HG03064 (cell line): ENCODE data around the gene NAGA.
"Not testable (repeated sequence)": the region's sequence is repeated elsewhere in the genome, so short reads cannot be mapped to it uniquely, and the experiment has no call there.

Experiments
- ATAC-seq: cut with Tn5 transposase; IDR thresholded peaks from one replicate; pipeline ENCODE4 v1.9.1; 2021; ENCODE audit warnings: low read depth; ENCODE audit not compliant: unreplicated experiment

NAGA gene

GRCh38 chr22:42076764-42077485 is 6.3 kb upstream of the NAGA start:
- no peak for ATAC-seq

GRCh38 chr22:42074846-42075676 is 4.4 kb upstream of the NAGA start:
- no peak for ATAC-seq

- ATAC-seq: no peak
Measured at GRCh38 chr22:42074132-42074811, 3.7 kb upstream of the NAGA start, which contains the start of gene PHETA2. Gene PHETA2, plus strand, starts transcription at chr22:42074248. Its CDS starts 3,046 bp downstream, at chr22:42077294.

- no peak for ATAC-seq
Measured at GRCh38 chr22:42073621-42074041, 3.0 kb upstream of the NAGA start.

DNA sequence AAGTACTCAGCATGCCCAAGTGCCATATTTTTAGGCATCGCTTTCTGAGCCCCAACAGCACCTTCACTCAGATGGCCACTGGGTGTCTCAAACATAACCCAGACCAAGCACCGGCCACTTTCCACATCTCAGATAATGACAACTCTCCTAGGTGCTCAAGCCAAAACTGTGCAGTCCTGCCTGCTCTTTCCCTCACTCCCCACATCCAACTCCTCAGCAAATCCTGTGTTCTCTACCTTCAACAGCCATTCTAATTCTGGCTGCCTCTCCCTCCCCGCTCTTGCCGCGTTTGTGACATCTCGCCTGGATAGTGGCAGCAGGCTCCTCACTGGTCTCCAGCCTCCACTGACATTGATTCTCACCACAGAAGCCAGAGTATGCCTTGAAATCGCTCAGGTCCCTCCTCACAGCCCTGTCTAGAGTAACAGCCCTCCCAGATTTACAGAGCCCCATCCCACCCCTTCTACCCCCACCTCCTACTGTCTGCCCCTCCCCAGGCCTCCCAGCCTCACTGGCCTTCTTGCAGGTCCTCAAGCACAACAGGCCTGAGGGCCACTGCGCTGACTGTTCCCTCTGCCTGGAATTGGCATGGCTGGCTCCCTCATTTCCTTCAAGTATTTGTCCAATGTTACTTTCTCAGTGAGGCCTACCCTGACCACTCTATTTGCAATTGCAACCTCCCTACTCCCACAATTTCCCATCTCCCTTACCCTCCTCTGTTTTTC is 2.2 kb upstream of the NAGA start:
- no peak for ATAC-seq

DNA sequence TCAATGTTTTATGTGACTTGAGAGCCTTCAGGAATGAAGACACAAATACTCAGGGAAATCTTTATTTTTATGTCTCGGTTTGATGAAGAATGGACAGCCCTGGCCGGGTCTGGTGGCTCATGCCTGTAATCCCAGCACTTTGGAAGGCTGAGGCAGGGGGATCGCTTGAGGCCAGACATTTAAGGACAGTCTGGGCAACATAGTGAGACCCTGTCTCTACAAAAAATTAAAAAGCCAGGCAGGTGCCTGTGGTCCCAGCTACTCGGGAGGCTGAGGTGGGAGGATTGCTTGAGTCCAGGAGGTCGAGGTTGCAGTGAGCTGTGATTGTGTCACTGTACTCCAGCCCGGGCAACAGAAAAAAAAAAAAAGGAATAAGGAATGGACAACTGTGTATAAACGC is 896 bp upstream of the NAGA start:
- ATAC-seq: not testable (repeated sequence)

- no peak for ATAC-seq
Measured at GRCh38 chr22:42069801-42070516, 653 bp downstream of the NAGA start.

DNA sequence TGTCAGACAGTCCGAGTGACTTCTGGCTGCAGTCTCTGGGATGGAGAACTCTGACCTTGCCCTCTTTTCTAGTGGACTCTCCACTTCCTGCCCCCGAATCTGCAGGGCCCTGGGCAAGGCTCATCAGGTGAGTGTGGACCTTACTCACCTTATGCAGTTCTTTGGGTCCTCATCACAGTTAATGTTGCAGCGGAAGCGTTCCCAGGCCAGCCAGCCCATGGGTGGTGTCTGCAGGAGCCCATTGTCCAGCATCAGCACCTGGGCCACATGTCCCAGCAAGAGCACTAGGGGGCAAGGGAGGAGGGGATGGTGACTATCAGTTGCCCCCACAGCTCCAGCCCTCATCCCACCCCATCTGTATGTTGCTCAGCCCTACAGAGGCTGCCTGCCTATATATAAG is 2.3 kb downstream of the NAGA start:
- no peak for ATAC-seq

DNA sequence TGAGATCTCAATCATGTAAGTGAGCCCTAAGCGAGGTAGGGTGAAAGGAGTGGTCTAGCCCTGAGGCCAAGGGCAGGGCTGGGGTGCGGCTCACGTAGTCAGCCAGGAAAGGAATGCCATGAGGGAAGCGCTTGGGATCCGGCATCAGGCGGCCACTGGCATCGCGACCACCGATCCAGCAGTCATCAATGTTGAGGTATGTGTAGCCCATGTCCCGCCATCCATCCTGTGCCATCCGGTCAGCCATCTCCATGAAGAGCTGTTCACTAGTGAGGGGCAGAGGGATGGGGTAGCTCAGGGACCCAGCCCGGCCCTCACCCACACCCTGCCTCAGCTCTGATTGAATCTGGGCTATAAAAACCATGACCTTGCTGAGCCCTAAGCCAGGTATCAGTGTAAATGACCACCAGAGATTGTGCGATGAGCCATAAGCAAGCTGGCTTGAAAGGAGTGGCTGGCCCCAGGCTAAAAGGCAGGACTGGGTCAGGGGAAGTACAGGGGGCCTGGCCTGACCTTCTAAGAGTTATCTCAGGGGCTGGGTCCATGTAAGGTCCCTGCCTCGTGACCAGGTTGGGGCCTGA is 2.9 kb downstream of the NAGA start:
- no peak for ATAC-seq

GRCh38 chr22:42066937-42067336 is 3.7 kb downstream of the NAGA start:
- ATAC-seq: no peak

DNA sequence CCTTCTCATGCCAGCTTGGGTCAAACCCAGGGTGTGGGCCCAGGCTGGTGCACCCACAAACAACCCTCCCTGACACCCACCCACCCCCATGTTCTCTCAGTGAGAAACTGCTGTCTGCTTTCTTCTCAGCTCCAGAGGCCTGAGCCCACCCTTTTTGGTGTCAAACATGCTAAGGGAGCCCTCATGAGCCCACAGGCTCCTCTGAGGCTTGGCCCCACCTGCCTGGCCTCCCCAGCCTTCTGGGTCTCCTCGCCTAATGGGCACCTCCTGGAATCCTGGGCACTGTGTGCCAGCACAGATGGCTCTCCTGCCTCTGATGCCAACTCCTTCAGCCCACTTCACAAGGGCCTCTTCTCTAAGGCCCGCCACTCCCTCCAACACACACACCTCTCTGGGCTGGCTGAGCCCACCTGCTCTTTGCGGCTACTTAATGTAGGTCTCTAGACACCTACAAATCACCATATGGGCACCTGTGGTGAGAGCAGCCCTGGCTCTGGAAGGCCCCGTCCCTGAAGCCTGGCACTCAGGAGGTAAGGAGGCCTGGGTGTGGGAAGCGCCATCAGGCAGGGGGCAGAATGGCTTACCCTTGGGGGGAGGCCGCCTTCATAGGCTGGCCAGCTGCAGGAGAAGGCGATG is 4.4 kb downstream of the NAGA start:
- no peak for ATAC-seq

- ATAC-seq: no peak
Measured at GRCh38 chr22:42065438-42066125, 5.0 kb downstream of the NAGA start.

DNA sequence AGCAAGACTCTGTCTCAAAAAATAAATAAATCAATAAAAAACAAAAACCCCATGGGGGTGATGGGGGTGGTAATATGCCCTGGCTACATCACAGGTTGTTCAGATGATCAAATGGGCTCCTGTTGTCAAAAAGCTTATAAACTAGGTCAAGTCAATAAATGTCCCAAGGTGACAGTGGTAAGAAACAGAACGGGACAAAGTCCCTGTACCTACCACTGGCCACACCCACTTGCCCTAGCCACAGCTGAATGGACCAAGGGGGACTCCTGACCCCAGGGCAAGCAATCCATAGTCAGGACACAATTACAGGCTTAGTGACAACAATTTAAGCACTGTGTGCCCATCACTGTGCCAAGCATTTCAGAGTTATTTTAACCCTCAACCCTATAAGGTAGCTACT is 6.0 kb downstream of the NAGA start:
- ATAC-seq: no peak

- ATAC-seq: no peak
Measured at GRCh38 chr22:42062506-42063170, 8.0 kb downstream of the NAGA start.

DNA sequence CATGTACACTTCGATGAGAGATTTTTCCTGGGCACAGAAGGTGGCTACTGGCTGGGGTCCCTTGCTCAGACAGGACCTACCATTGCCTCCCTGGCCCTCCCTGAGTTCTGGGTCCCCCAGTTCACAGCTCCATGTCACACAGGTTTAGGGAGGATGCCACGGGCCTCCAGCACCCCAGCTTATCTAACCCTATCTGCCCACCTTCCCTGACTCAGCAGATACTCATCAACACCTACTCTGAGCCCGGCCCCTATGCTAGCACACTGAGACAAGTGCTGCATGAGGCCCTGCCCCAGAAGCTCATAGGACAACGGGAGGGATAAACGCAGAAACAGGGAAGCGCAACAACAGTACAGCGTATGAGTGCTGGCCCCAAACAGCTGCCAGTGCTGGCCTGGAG is 9.6 kb downstream of the NAGA start:
- ATAC-seq: no peak

GRCh38 chr22:42060489-42060888 is 10.1 kb downstream of the NAGA start:
- ATAC-seq: no peak

DNA sequence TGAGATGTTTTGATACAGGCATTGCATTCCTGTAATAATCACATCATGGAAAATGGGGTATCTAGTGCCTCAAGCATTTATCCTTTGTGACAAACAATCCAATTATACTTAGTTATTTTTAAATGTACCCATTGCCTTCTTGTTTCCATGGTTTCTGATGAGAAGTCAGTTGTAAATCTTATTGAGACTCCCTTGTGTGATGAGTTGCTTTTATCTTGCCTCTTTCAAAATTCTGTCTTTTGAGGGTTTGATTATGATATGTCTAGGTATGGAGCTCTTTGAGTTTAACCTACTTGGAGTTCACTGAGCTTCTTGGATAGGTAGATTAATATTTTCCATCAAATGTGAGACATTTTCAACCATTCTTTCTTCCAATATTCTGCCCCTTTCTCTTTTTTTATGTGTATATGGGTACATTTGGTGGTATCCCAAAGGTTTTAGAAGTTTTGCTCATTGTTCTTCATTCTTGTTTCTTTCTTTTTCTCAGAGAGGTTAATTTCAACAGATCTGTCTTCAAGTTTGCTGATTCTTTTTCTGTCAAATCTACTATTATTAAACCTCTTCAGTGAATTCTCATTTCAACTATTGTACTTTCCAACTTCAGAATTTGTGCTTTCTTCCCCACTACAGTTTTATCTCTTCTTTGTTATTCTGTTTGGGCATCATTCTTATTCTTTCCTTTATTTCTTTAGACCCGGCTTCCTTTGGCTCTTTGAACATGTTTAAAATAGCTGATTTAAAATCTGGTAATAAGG is 13.7 kb downstream of the NAGA start:
- ATAC-seq: no peak
